Measurements from ENCODE around the gene PCDHGB6.

PCDHGB6 gene

GRCh38 chr5:141366016-141366896 lies 41.6 kb upstream of the PCDHGB6 start:
- no peak for TF ChIP-seq CTCF (IDR thresholded peaks at IDR 0.05)
- H3K27ac ChIP-seq: no peak overlapping the region
- H3K27me3 ChIP-seq: peaks cover 0 to 3% of the 10 kb centered on the region in 2 donors
- H3K4me1 ChIP-seq: no peaks in the 10 kb centered on the region
- H3K9me3 ChIP-seq: peaks cover 21 to 98% (median 87%) of the 10 kb centered on the region in 3 donors
- peaks cover 0 to 46% (median 37%) of the 10 kb centered on the region in 3 donors for H3K36me3 ChIP-seq
- intact Hi-C loops (cut with DNase I; ENCODE audit: low total_unique reads): no loop called here
- H3K4me3 ChIP-seq: no peak overlapping the region
- no peak for DNase-seq

- Histone ChIP-seq H3K27ac (no peak within 1 kb of the TSS), H3K36me3 (peaks cover 0 to 67% (median 41%) of the 10 kb centered on the region in 3 donors), H3K4me3 (peak within 1 kb of the TSS; percentile 28 to 35), H3K4me1 (no peaks in the 10 kb centered on the region), H3K27me3 (no peaks in the 10 kb centered on the region), H3K9me3 (peaks cover 17 to 99% (median 89%) of the 10 kb centered on the region in 3 donors)
- DNase-seq: peak in 1 of 2 donors; percentile 37
- intact Hi-C loops (cut with DNase I; ENCODE audit: low total_unique reads): no loop called here
- TF ChIP-seq CTCF (IDR thresholded peaks at IDR 0.05): peak in 1 of 2 experiments; percentile 28
Measured at GRCh38 chr5:141369994-141370848, 37.6 kb upstream of the PCDHGB6 start, which contains the start of gene PCDHGB3. Gene PCDHGB3, plus strand, starts transcription at chr5:141370242. Its CDS starts 153 bp downstream, at chr5:141370395.

GRCh38 chr5:141371572-141372475 lies 36.0 kb upstream of the PCDHGB6 start:
- no peak overlapping the region for H3K27ac ChIP-seq
- H3K4me1 ChIP-seq: no peaks in the 10 kb centered on the region
- DNase-seq: no peak
- H3K27me3 ChIP-seq: no peaks in the 10 kb centered on the region
- intact Hi-C loops (cut with DNase I; ENCODE audit: low total_unique reads): no loop called here
- no peak for TF ChIP-seq CTCF (IDR thresholded peaks at IDR 0.05)
- no peak overlapping the region for H3K4me3 ChIP-seq
- peaks cover 6 to 99% (median 90%) of the 10 kb centered on the region in 3 donors for H3K9me3 ChIP-seq
- peaks cover 0 to 57% (median 53%) of the 10 kb centered on the region in 3 donors for H3K36me3 ChIP-seq

- H3K27ac ChIP-seq: no peak within 1 kb of the TSS
- intact Hi-C loops (cut with DNase I; ENCODE audit: low total_unique reads): no loop called here
- peaks cover 6 to 100% (median 95%) of the 10 kb centered on the region in 3 donors for H3K9me3 ChIP-seq
- DNase-seq: no peak
- H3K36me3 ChIP-seq: peaks cover 0 to 71% (median 70%) of the 10 kb centered on the region in 3 donors
- peak in 1 of 2 experiments; percentile 25 for TF ChIP-seq CTCF (IDR thresholded peaks at IDR 0.05)
- peak within 1 kb of the TSS; percentile 21 to 30 for H3K4me3 ChIP-seq
- no peaks in the 10 kb centered on the region for H3K4me1 ChIP-seq
- no peaks in the 10 kb centered on the region for H3K27me3 ChIP-seq
Measured at GRCh38 chr5:141373673-141374317, 34.0 kb upstream of the PCDHGB6 start, which contains the start of gene PCDHGA6. Gene PCDHGA6, plus strand, starts transcription at chr5:141373891. Its CDS starts 193 bp downstream, at chr5:141374084.

Measured in tibial artery (tissue), 4 donors.